GM12892 (cell line): ENCODE measurements around the gene DLL1.

Experiments used
- POLR2A ChIP-seq: IDR thresholded peaks from 2 replicates; pipeline ENCODE4 v1.6.1; 2011; ENCODE audit warnings: low read depth, low read length, control low read depth
- POLR2AphosphoS5 ChIP-seq: IDR thresholded peaks from 2 replicates; pipeline ENCODE4 v1.6.1; 2011; ENCODE audit warnings: low read depth, low read length, control low read depth
- TAF1 ChIP-seq: IDR thresholded peaks from 2 replicates; pipeline ENCODE4 v1.6.1; 2011; ENCODE audit warnings: low read depth, mild to moderate bottlenecking, control low read depth, low read length, borderline replicate concordance

- TF ChIP-seq POLR2A (no peak), POLR2AphosphoS5 (no peak), TAF1 (no peak)
Measured at GRCh38 chr6:170274713-170275560, 15.9 kb downstream of the DLL1 start.
